Fibroblast of the aortic adventitia (primary cell): ENCODE data around the gene KLHL29. TPM values are rescaled to one million over a fixed set of nuclear protein-coding genes. Genes with fewer than 3 reads are reported as not detected.

Source experiments
- DNase-seq: peaks from one replicate; pipeline ENCODE4 v3.0.0-alpha.2; 2010; ENCODE audit warnings: low read depth
- H3K4me3 ChIP-seq: 2 replicates; pipeline ENCODE4 v1.5.1; 2011; ENCODE audit warnings: low read depth, mild to moderate bottlenecking, control low read depth, low read length, moderate library complexity
- total RNA-seq: library from RNA; depleted of rRNA; stranded (reverse); fragments of >200 nt; gene quantifications from 2 replicates; pipeline ENCODE4 v1.2.3, GENCODE V29; 2012; ENCODE audit warnings: low replicate concordance
- TF ChIP-seq, protein P1 (sequence below): IDR thresholded peaks from 2 replicates; pipeline ENCODE4 v1.5.1; 2011; ENCODE audit warnings: mild to moderate bottlenecking, low read length, control low read depth, inconsistent platforms; ENCODE audit not compliant: insufficient read depth

The KLHL29 gene
- total RNA-seq, 1 donor: 4.7 TPM

- H3K4me3 ChIP-seq: no peak overlapping the region
- DNase-seq: peak; percentile 26
- TF ChIP-seq, protein P1, sequence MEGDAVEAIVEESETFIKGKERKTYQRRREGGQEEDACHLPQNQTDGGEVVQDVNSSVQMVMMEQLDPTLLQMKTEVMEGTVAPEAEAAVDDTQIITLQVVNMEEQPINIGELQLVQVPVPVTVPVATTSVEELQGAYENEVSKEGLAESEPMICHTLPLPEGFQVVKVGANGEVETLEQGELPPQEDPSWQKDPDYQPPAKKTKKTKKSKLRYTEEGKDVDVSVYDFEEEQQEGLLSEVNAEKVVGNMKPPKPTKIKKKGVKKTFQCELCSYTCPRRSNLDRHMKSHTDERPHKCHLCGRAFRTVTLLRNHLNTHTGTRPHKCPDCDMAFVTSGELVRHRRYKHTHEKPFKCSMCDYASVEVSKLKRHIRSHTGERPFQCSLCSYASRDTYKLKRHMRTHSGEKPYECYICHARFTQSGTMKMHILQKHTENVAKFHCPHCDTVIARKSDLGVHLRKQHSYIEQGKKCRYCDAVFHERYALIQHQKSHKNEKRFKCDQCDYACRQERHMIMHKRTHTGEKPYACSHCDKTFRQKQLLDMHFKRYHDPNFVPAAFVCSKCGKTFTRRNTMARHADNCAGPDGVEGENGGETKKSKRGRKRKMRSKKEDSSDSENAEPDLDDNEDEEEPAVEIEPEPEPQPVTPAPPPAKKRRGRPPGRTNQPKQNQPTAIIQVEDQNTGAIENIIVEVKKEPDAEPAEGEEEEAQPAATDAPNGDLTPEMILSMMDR: no peak
These were observed 64.9 kb downstream of the KLHL29 start for GRCh38 chr2:23449831-23450331.

GRCh38 chr2:23452372-23452771 lies 67.4 kb downstream of the KLHL29 start:
- no peak overlapping the region for H3K4me3 ChIP-seq
- TF ChIP-seq, protein P1: no peak
- no peak for DNase-seq

- H3K4me3 ChIP-seq: no peak overlapping the region
- TF ChIP-seq, protein P1: no peak
- DNase-seq: no peak
These were observed 68.0 kb downstream of the KLHL29 start for GRCh38 chr2:23452853-23453420.

DNA sequence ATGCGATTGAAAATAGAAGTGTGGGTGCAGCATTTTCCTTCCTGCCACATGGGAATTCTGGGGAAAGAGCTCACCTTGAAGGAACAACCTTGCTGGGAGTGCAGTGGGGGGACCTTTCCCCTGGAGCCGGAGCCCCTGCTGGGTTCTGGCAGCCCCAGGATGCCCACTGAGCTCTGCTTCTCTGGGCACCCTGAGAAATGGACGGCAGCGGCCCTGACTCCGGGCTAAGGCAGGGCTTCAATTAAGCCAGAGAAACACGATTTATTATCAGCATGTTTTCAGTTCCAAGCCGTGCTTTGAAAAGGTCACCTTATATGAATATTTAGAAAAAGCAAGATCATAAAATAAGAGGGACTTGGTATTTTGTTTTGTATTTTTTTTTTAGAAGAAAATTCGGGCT lies 68.5 kb downstream of the KLHL29 start:
- TF ChIP-seq, protein P1: no peak
- no peak for DNase-seq
- no peak overlapping the region for H3K4me3 ChIP-seq

DNA sequence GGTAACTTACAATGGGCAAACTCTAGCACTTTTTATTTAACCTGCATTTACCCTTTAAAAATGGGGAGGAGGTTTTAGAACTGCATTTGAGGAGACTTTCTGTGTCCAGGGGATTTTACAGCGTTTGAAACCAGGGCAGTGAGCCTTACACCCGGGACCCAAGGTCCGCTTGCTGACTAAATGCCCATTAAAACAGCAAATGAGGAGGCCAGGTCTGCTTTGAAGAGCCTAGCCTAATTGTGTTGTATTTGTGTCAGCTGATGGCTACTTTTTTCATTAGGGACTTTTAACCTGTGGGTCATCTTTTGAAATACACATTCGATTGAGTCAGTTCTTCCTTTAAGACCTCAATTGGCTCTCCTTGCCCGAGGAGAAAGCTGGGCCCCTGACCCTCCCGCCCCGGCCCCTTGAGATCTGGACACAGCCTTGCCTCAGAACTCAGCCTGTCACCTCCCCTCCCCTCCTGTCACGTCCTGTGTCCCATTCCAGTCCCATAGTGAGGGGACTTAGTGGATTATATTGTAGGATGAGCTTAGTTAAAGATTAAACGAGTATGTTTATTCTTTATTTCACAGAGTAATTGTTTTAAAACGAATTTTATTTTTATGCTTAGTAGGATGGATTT lies 69.0 kb downstream of the KLHL29 start:
- no peak overlapping the region for H3K4me3 ChIP-seq
- DNase-seq: no peak
- TF ChIP-seq, protein P1: no peak

- H3K4me3 ChIP-seq: no peak overlapping the region
- TF ChIP-seq, protein P1: no peak
- DNase-seq: peak; percentile 23
These were observed 69.6 kb downstream of the KLHL29 start for GRCh38 chr2:23454501-23455120.
